Endometrium (tissue), 2 donors: ENCODE measurements around the gene CST9.

Experiments used
- FAIRE-seq: peaks from 2 replicates; lab custom pipeline; 2012; peaks lifted over from hg19 to GRCh38; lab: Jason Lieb, UNC
- donor health status: control.
- donor health status: control.

CST9 gene

GRCh38 chr20:23605867-23606651, at the start of gene CST9:
TSS of gene CST9 (minus strand) at chr20:23605917. CDS start at chr20:23605864, 53 bp downstream.
- no peak for FAIRE-seq

- no peak for FAIRE-seq
Observed at GRCh38 chr20:23654717-23655116, 49.0 kb upstream of the CST9 start.

- FAIRE-seq, result no peak
Observed at GRCh38 chr20:23654000-23654399, 48.3 kb upstream of the CST9 start.

- no peak for FAIRE-seq
Observed at GRCh38 chr20:23653400-23653938, 47.8 kb upstream of the CST9 start.

GRCh38 chr20:23652926-23653325, 47.2 kb upstream of the CST9 start:
- no peak for FAIRE-seq

GRCh38 chr20:23652371-23652770, 46.7 kb upstream of the CST9 start:
- FAIRE-seq, result no peak

- no peak for FAIRE-seq
Observed at GRCh38 chr20:23651117-23651516, 45.4 kb upstream of the CST9 start.

GRCh38 chr20:23649830-23650417, 44.2 kb upstream of the CST9 start:
- FAIRE-seq, result no peak

GRCh38 chr20:23649242-23649641, 43.5 kb upstream of the CST9 start:
- FAIRE-seq, result no peak

- no peak for FAIRE-seq
Observed at GRCh38 chr20:23647346-23647745, 41.6 kb upstream of the CST9 start.

GRCh38 chr20:23646106-23646873, 40.6 kb upstream of the CST9 start:
- no peak for FAIRE-seq

GRCh38 chr20:23645575-23645974, 39.9 kb upstream of the CST9 start:
- FAIRE-seq, result no peak

GRCh38 chr20:23644164-23644563, 38.4 kb upstream of the CST9 start:
- FAIRE-seq, result no peak

GRCh38 chr20:23643659-23644058, 37.9 kb upstream of the CST9 start:
- no peak for FAIRE-seq

GRCh38 chr20:23641936-23642751, 36.4 kb upstream of the CST9 start:
- no peak for FAIRE-seq

GRCh38 chr20:23640671-23641667, 35.3 kb upstream of the CST9 start:
- FAIRE-seq, result no peak

- FAIRE-seq, result no peak
Observed at GRCh38 chr20:23640018-23640601, 34.4 kb upstream of the CST9 start.

- no peak for FAIRE-seq
Observed at GRCh38 chr20:23639490-23639958, 33.8 kb upstream of the CST9 start.

- FAIRE-seq, result no peak
Observed at GRCh38 chr20:23638309-23638708, 32.6 kb upstream of the CST9 start.
